K562 (cell line): ENCODE data around the gene SLC5A10. TPM values are rescaled to one million over a fixed set of nuclear protein-coding genes. Genes with fewer than 3 reads are reported as not detected.
A peak's percentile ranks its signal among the peaks of the same experiment; 100 is the strongest.
"Not testable (repeated sequence)": the region's sequence is repeated elsewhere in the genome, so short reads cannot be mapped to it uniquely, and the experiment has no call there.

Source experiments
- ATAC-seq: fragments of 200-7000 bp; cut with Tn5 transposase; 3 replicates; pipeline ENCODE4 v1.9.1; 2020; ENCODE audit warnings: moderate library complexity
- BruUV-seq: library from RNA; stranded (reverse); fragments of 400-500 nt; replicated peaks from 2 replicates; lab custom pipeline; 2021; lab: Mats Ljungman, UMichigan
- CTCF ChIA-PET: fragments of 300-600 bp; formaldehyde crosslinking; extraction: SDS; loops from one replicate; lab custom pipeline; 2021; ENCODE audit warnings: low intra/inter-chr PET ratio; lab: Yijun Ruan, JAX
- POLR2A ChIA-PET: fragments of 300-600, 350-650 bp; sonication (Branson Sonifier 250); formaldehyde crosslinking; extraction: SDS; loops from one replicate; lab custom pipeline; 2021; ENCODE audit warnings: antibody characterized with exemption, inconsistent platforms; lab: Yijun Ruan, JAX
- DNase-seq, 4 experiments: peaks; one replicate each; pipeline versions ENCODE4 v3.0.0 to v3.0.0-alpha.2; 2011 to 2018; ENCODE audit warnings: low spot score in 3 of 4, mixed read lengths in 3 of 4; ENCODE audit errors: extremely low read depth in 1 of 4
- FAIRE-seq: peaks from 2 replicates; lab custom pipeline; 2011; peaks lifted over from hg19 to GRCh38; lab: Jason Lieb, UNC
- H2AFZ ChIP-seq: 2 replicates; pipeline ENCODE4 v1.6.0; 2011; ENCODE audit warnings: low read depth, low read length, control low read depth, inconsistent platforms
- H3K27ac ChIP-seq: fragments of 200-600 bp; 3 replicates; pipeline ENCODE4 v1.8.0; 2011; ENCODE audit warnings: low read depth, mild to moderate bottlenecking, control low read depth, inconsistent platforms, low read length, moderate library complexity, mixed read lengths; ENCODE audit errors: extremely low read depth
- H3K27me3 ChIP-seq, 2 experiments: fragments of 300-600 bp in 1 of 2; 2 replicates in 1 of 2; 3 replicates in 1 of 2; pipeline versions ENCODE4 v1.6.0 to v1.8.0; 2011; ENCODE audit warnings: inconsistent platforms in 2 of 2, low read length in 2 of 2, mild to moderate bottlenecking in 1 of 2, mixed read lengths in 1 of 2, moderate library complexity in 1 of 2; ENCODE audit not compliant: control insufficient read depth in 2 of 2, insufficient read depth in 2 of 2
- H3K36me3 ChIP-seq: fragments of 300-600 bp; 3 replicates; pipeline ENCODE4 v1.8.0; 2011; ENCODE audit warnings: mild to moderate bottlenecking, low read length, inconsistent platforms; ENCODE audit not compliant: control insufficient read depth, insufficient read depth
- H3K4me1 ChIP-seq, 2 experiments: fragments of 200-600 bp in 1 of 2; replicated peaks in 1 of 2; 2 replicates in 1 of 2; 3 replicates in 1 of 2; pipeline versions ENCODE4 v1.5.1 to v1.8.0; 2011; ENCODE audit warnings: inconsistent platforms in 2 of 2, low read length in 2 of 2, mild to moderate bottlenecking in 1 of 2, mixed read lengths in 1 of 2, moderate library complexity in 1 of 2; ENCODE audit not compliant: control insufficient read depth in 2 of 2, insufficient read depth in 2 of 2
- H3K4me2 ChIP-seq: 2 replicates; pipeline ENCODE4 v1.6.1; 2011; ENCODE audit warnings: low read length, control low read depth, inconsistent platforms, mixed read lengths; ENCODE audit not compliant: insufficient read depth
- H3K4me3 ChIP-seq: fragments of 200-600 bp; sonication (generic), shearing (Covaris generic); 2 replicates; pipeline ENCODE4 v1.5.1; 2016; ENCODE audit warnings: control low read depth, inconsistent platforms
- H3K79me2 ChIP-seq: fragments of 200-600 bp; 3 replicates; pipeline ENCODE4 v1.8.0; 2011; ENCODE audit warnings: low read length, inconsistent platforms; ENCODE audit not compliant: control insufficient read depth, insufficient read depth
- H3K9ac ChIP-seq, 2 experiments: 2 replicates each; pipeline versions ENCODE4 v1.6.0 to v1.6.1; 2011; ENCODE audit warnings: low read depth in 2 of 2, low read length in 2 of 2, control low read depth in 1 of 2, inconsistent platforms in 1 of 2, mild to moderate bottlenecking in 1 of 2, mixed read lengths in 1 of 2; ENCODE audit not compliant: insufficient read depth in 1 of 2
- H3K9me1 ChIP-seq: one replicate; pipeline ENCODE4 v1.6.0; 2011; ENCODE audit warnings: inconsistent platforms, mild to moderate bottlenecking, low read length, moderate library complexity; ENCODE audit not compliant: control insufficient read depth, insufficient read depth
- H3K9me3 ChIP-seq: replicated peaks from 2 replicates; pipeline ENCODE4 v1.5.1; 2011; ENCODE audit warnings: low read depth, low read length, inconsistent platforms; ENCODE audit not compliant: control insufficient read depth, insufficient read depth
- H4K20me1 ChIP-seq: replicated peaks from 2 replicates; pipeline ENCODE4 v1.6.1; 2011; ENCODE audit warnings: low read length, inconsistent platforms, mixed read lengths; ENCODE audit not compliant: control insufficient read depth, insufficient read depth
- CTCF ChIP-seq, 3 experiments: IDR thresholded peaks in 2 of 3; conservative IDR thresholded peaks in 1 of 3; 2 replicates each; pipeline ENCODE4 v1.5.1; 2011 to 2012; ENCODE audit warnings: low read length in 3 of 3, mild to moderate bottlenecking in 3 of 3, control low read depth in 2 of 3, improper control_type of control experiment in 1 of 3, inconsistent platforms in 1 of 3, low read depth in 1 of 3, mixed read lengths in 1 of 3, moderate library complexity in 1 of 3; ENCODE audit not compliant: insufficient read depth in 2 of 3
- WGBS: fragments of 100-300 bp; shearing (Covaris generic); methylation state at CpG from one replicate; pipeline ENCODE4 v1.1.6; 2016; ENCODE audit warnings: low coverage, mixed read lengths; ENCODE audit not compliant: insufficient coverage; ENCODE audit errors: missing lambda C conversion rate; 5-methylcytosine and 5-hydroxymethylcytosine counted together
- in situ Hi-C: fragments of 300-500 bp; cut with MboI; formaldehyde crosslinking; loops from 4 replicates; pipeline ENCODE4 v1.15.0; 2018; ENCODE audit warnings: inconsistent platforms, mixed read lengths
- intact Hi-C: fragments of 100-400 bp; cut with micrococcal nuclease; formaldehyde crosslinking; loops from 2 replicates; pipeline ENCODE4 v1.14.2; 2022
- polyA plus RNA-seq, 8 experiments: library from polyadenylated mRNA; depleted of rRNA in 4 of 8; stranded (reverse) in 5 of 8; unstranded in 3 of 8; fragments of >200 nt; fragmentation: Nextera tagmentation in 2 of 8; fragmentation: Illumina TruSeq in 1 of 8; extraction: Ambion mirVana in 2 of 8; extraction: Trizol in 1 of 8; gene quantifications; 2 replicates each; pipeline versions ENCODE4 v1.2.1 to v1.2.3, GENCODE V29; 2011 to 2014; ENCODE audit warnings: inconsistent platforms in 1 of 8, missing spikeins in 1 of 8
- total RNA-seq, 7 experiments: library from RNA; depleted of rRNA in 6 of 7; stranded (reverse); fragments of >200 nt in 6 of 7; fragmentation: Illumina TruSeq in 2 of 7; extraction: Trizol in 2 of 7; gene quantifications; 2 replicates each; pipeline versions ENCODE4 v1.2.1 to v1.2.3, GENCODE V29; 2011 to 2021; ENCODE audit warnings: low replicate concordance in 1 of 7

Gene SLC5A10
- total and polyA plus RNA-seq, 9 of the 15 experiments (the other 6 are each of a cell fraction or from before 2014, with no cell fraction given), result 0.03 to 0.09 (median 0.03) TPM; not detected in 5

- no CpG with 5 or more reads among the region's 4 CpGs for WGBS
- H3K4me3 ChIP-seq, CTCF ChIA-PET, BruUV-seq, H3K4me2 ChIP-seq, H3K79me2 ChIP-seq, H3K27me3 ChIP-seq, H4K20me1 ChIP-seq, H3K9me3 ChIP-seq, H2AFZ ChIP-seq, intact Hi-C loops, in situ Hi-C loops, DNase-seq, H3K36me3 ChIP-seq, H3K4me1 ChIP-seq, H3K9ac ChIP-seq, H3K9me1 ChIP-seq, H3K27ac ChIP-seq, POLR2A ChIA-PET: not testable (repeated sequence)
- peak; percentile 98 for ATAC-seq
- peak in 2 of 3 experiments; percentile 25 to 37; a peak in 4 of 6 replicates for TF ChIP-seq CTCF (IDR thresholded peaks at IDR 0.05 in 2 of 3, conservative IDR thresholded peaks at IDR 0.05 in 1 of 3; ENCODE audit: insufficient read depth in 2 of 3, low read depth in 1 of 3, low read length in 3 of 3)
- FAIRE-seq, result peak; percentile 80
These were observed 79.8 kb downstream of the SLC5A10 start for GRCh38 chr17:19031729-19032128.

- WGBS, result no CpG with 5 or more reads among the region's 24 CpGs
- H3K9me3 ChIP-seq, H3K9ac ChIP-seq, POLR2A ChIA-PET, H3K27me3 ChIP-seq, DNase-seq, H3K4me1 ChIP-seq, H2AFZ ChIP-seq, H3K4me2 ChIP-seq, H3K36me3 ChIP-seq, intact Hi-C loops, H3K79me2 ChIP-seq, CTCF ChIA-PET, in situ Hi-C loops, H3K4me3 ChIP-seq, H4K20me1 ChIP-seq, H3K9me1 ChIP-seq, BruUV-seq, H3K27ac ChIP-seq: not testable (repeated sequence)
- peak; percentile 92 for ATAC-seq
- FAIRE-seq, result peak; percentile 82
These were observed 80.5 kb downstream of the SLC5A10 start for GRCh38 chr17:19032377-19032988.

- H3K27ac ChIP-seq, H2AFZ ChIP-seq, H3K36me3 ChIP-seq, H3K4me2 ChIP-seq, POLR2A ChIA-PET, DNase-seq, H3K27me3 ChIP-seq, H3K4me1 ChIP-seq, CTCF ChIA-PET, BruUV-seq, H3K9me1 ChIP-seq, H3K79me2 ChIP-seq, intact Hi-C loops, ATAC-seq, in situ Hi-C loops, FAIRE-seq, H4K20me1 ChIP-seq, H3K4me3 ChIP-seq, H3K9me3 ChIP-seq, H3K9ac ChIP-seq: not testable (repeated sequence)
- no CpG with 5 or more reads among the region's 6 CpGs for WGBS
These were observed 84.2 kb downstream of the SLC5A10 start for GRCh38 chr17:19036186-19036585.
